K562 (cell line): ENCODE results near the gene RCSD1. TPM values are rescaled to one million over a fixed set of nuclear protein-coding genes. Genes with fewer than 3 reads are reported as not detected.

Experiments
- ATAC-seq: fragments of 200-7000 bp; cut with Tn5 transposase; 3 replicates; pipeline ENCODE4 v1.9.1; 2020; ENCODE audit warnings: moderate library complexity
- BruUV-seq: library from RNA; stranded (reverse); fragments of 400-500 nt; replicated peaks from 2 replicates; lab custom pipeline; 2021; lab: Mats Ljungman, UMichigan
- CTCF ChIA-PET: fragments of 300-600 bp; formaldehyde crosslinking; extraction: SDS; loops from one replicate; lab custom pipeline; 2021; ENCODE audit warnings: low intra/inter-chr PET ratio; lab: Yijun Ruan, JAX
- POLR2A ChIA-PET: fragments of 300-600, 350-650 bp; sonication (Branson Sonifier 250); formaldehyde crosslinking; extraction: SDS; loops from one replicate; lab custom pipeline; 2021; ENCODE audit warnings: antibody characterized with exemption, inconsistent platforms; lab: Yijun Ruan, JAX
- DNase-seq, 4 experiments: peaks; one replicate each; pipeline versions ENCODE4 v3.0.0 to v3.0.0-alpha.2; 2011 to 2018; ENCODE audit warnings: low spot score in 3 of 4, mixed read lengths in 3 of 4; ENCODE audit errors: extremely low read depth in 1 of 4
- FAIRE-seq: peaks from 2 replicates; lab custom pipeline; 2011; peaks lifted over from hg19 to GRCh38; lab: Jason Lieb, UNC
- H2AFZ ChIP-seq: 2 replicates; pipeline ENCODE4 v1.6.0; 2011; ENCODE audit warnings: low read depth, low read length, control low read depth, inconsistent platforms
- H3K27ac ChIP-seq: fragments of 200-600 bp; 3 replicates; pipeline ENCODE4 v1.8.0; 2011; ENCODE audit warnings: low read depth, mild to moderate bottlenecking, control low read depth, inconsistent platforms, low read length, moderate library complexity, mixed read lengths; ENCODE audit errors: extremely low read depth
- H3K27me3 ChIP-seq, 2 experiments: fragments of 300-600 bp in 1 of 2; 2 replicates in 1 of 2; 3 replicates in 1 of 2; pipeline versions ENCODE4 v1.6.0 to v1.8.0; 2011; ENCODE audit warnings: inconsistent platforms in 2 of 2, low read length in 2 of 2, mild to moderate bottlenecking in 1 of 2, mixed read lengths in 1 of 2, moderate library complexity in 1 of 2; ENCODE audit not compliant: control insufficient read depth in 2 of 2, insufficient read depth in 2 of 2
- H3K36me3 ChIP-seq: fragments of 300-600 bp; 3 replicates; pipeline ENCODE4 v1.8.0; 2011; ENCODE audit warnings: mild to moderate bottlenecking, low read length, inconsistent platforms; ENCODE audit not compliant: control insufficient read depth, insufficient read depth
- H3K4me1 ChIP-seq, 2 experiments: fragments of 200-600 bp in 1 of 2; replicated peaks in 1 of 2; 2 replicates in 1 of 2; 3 replicates in 1 of 2; pipeline versions ENCODE4 v1.5.1 to v1.8.0; 2011; ENCODE audit warnings: inconsistent platforms in 2 of 2, low read length in 2 of 2, mild to moderate bottlenecking in 1 of 2, mixed read lengths in 1 of 2, moderate library complexity in 1 of 2; ENCODE audit not compliant: control insufficient read depth in 2 of 2, insufficient read depth in 2 of 2
- H3K4me2 ChIP-seq: 2 replicates; pipeline ENCODE4 v1.6.1; 2011; ENCODE audit warnings: low read length, control low read depth, inconsistent platforms, mixed read lengths; ENCODE audit not compliant: insufficient read depth
- H3K4me3 ChIP-seq: fragments of 200-600 bp; sonication (generic), shearing (Covaris generic); 2 replicates; pipeline ENCODE4 v1.5.1; 2016; ENCODE audit warnings: control low read depth, inconsistent platforms
- H3K79me2 ChIP-seq: fragments of 200-600 bp; 3 replicates; pipeline ENCODE4 v1.8.0; 2011; ENCODE audit warnings: low read length, inconsistent platforms; ENCODE audit not compliant: control insufficient read depth, insufficient read depth
- H3K9ac ChIP-seq, 2 experiments: 2 replicates each; pipeline versions ENCODE4 v1.6.0 to v1.6.1; 2011; ENCODE audit warnings: low read depth in 2 of 2, low read length in 2 of 2, control low read depth in 1 of 2, inconsistent platforms in 1 of 2, mild to moderate bottlenecking in 1 of 2, mixed read lengths in 1 of 2; ENCODE audit not compliant: insufficient read depth in 1 of 2
- H3K9me1 ChIP-seq: one replicate; pipeline ENCODE4 v1.6.0; 2011; ENCODE audit warnings: inconsistent platforms, mild to moderate bottlenecking, low read length, moderate library complexity; ENCODE audit not compliant: control insufficient read depth, insufficient read depth
- H3K9me3 ChIP-seq: replicated peaks from 2 replicates; pipeline ENCODE4 v1.5.1; 2011; ENCODE audit warnings: low read depth, low read length, inconsistent platforms; ENCODE audit not compliant: control insufficient read depth, insufficient read depth
- H4K20me1 ChIP-seq: replicated peaks from 2 replicates; pipeline ENCODE4 v1.6.1; 2011; ENCODE audit warnings: low read length, inconsistent platforms, mixed read lengths; ENCODE audit not compliant: control insufficient read depth, insufficient read depth
- ATF7 ChIP-seq: fragments of 450-650 bp; IDR thresholded peaks from 2 replicates; pipeline ENCODE4 v1.7.1; 2014; ENCODE audit warnings: mild to moderate bottlenecking, moderate library complexity
- CTCFL ChIP-seq: IDR thresholded peaks from 2 replicates; pipeline ENCODE4 v1.6.1; 2011; ENCODE audit warnings: borderline replicate concordance, low read depth, mild to moderate bottlenecking, moderate library complexity, low read length; ENCODE audit not compliant: insufficient read depth, poor library complexity, severe bottlenecking
- E4F1 ChIP-seq: fragments of 250-450 bp; sonication (Bioruptor Pico); IDR thresholded peaks from 2 replicates; pipeline ENCODE4 v1.5.0; 2021; ENCODE audit warnings: mild to moderate bottlenecking, borderline replicate concordance
- EP300 ChIP-seq: IDR thresholded peaks from 2 replicates; pipeline ENCODE4 v1.6.1; 2012; ENCODE audit warnings: low read length, improper control_type of control experiment
- MYNN ChIP-seq, 2 experiments: sonication (generic); formaldehyde crosslinking in 1 of 2; IDR thresholded peaks; 2 replicates each; pipeline versions ENCODE4 v1.5.0 to v1.6.1; 2016 to 2020; ENCODE audit warnings: antibody characterized with exemption in 1 of 2, missing genetic modification reagents in 1 of 2
- PYGO2 ChIP-seq: fragments of 450-650 bp; IDR thresholded peaks from 2 replicates; pipeline ENCODE4 v1.6.1; 2016; ENCODE audit warnings: mild to moderate bottlenecking, missing genetic modification characterization, moderate library complexity, missing compliant biosample characterization
- RAD51 ChIP-seq: fragments of 450-650 bp; IDR thresholded peaks from 2 replicates; pipeline ENCODE4 v1.7.1; 2016; ENCODE audit warnings: low read depth, mild to moderate bottlenecking, borderline replicate concordance
- ZNF764 ChIP-seq: fragments of 250-450 bp; sonication (Bioruptor Pico); IDR thresholded peaks from 2 replicates; pipeline ENCODE4 v1.4.0; 2020; ENCODE audit warnings: low read depth, mild to moderate bottlenecking, moderate library complexity
- WGBS: fragments of 100-300 bp; shearing (Covaris generic); methylation state at CpG from one replicate; pipeline ENCODE4 v1.1.6; 2016; ENCODE audit warnings: low coverage, mixed read lengths; ENCODE audit not compliant: insufficient coverage; ENCODE audit errors: missing lambda C conversion rate; 5-methylcytosine and 5-hydroxymethylcytosine counted together
- in situ Hi-C: fragments of 300-500 bp; cut with MboI; formaldehyde crosslinking; loops from 4 replicates; pipeline ENCODE4 v1.15.0; 2018; ENCODE audit warnings: inconsistent platforms, mixed read lengths
- intact Hi-C: fragments of 100-400 bp; cut with micrococcal nuclease; formaldehyde crosslinking; loops from 2 replicates; pipeline ENCODE4 v1.14.2; 2022
- polyA plus RNA-seq, 8 experiments: library from polyadenylated mRNA; depleted of rRNA in 4 of 8; stranded (reverse) in 5 of 8; unstranded in 3 of 8; fragments of >200 nt; fragmentation: Nextera tagmentation in 2 of 8; fragmentation: Illumina TruSeq in 1 of 8; extraction: Ambion mirVana in 2 of 8; extraction: Trizol in 1 of 8; gene quantifications; 2 replicates each; pipeline versions ENCODE4 v1.2.1 to v1.2.3, GENCODE V29; 2011 to 2014; ENCODE audit warnings: inconsistent platforms in 1 of 8, missing spikeins in 1 of 8
- total RNA-seq, 7 experiments: library from RNA; depleted of rRNA in 6 of 7; stranded (reverse); fragments of >200 nt in 6 of 7; fragmentation: Illumina TruSeq in 2 of 7; extraction: Trizol in 2 of 7; gene quantifications; 2 replicates each; pipeline versions ENCODE4 v1.2.1 to v1.2.3, GENCODE V29; 2011 to 2021; ENCODE audit warnings: low replicate concordance in 1 of 7
- TF ChIP-seq, protein P1 (sequence below): fragments of 250-450 bp; sonication (Bioruptor Pico); IDR thresholded peaks from 2 replicates; pipeline ENCODE4 v1.4.0; 2020; ENCODE audit warnings: mild to moderate bottlenecking, moderate library complexity, borderline replicate concordance
- TF ChIP-seq, protein P2 (sequence below): fragments of 450-650 bp; formaldehyde crosslinking; IDR thresholded peaks from 2 replicates; pipeline ENCODE4 v1.4.0; 2020; ENCODE audit warnings: mild to moderate bottlenecking

Gene RCSD1
- total and polyA plus RNA-seq, 9 of the 15 experiments (the other 6 are each of a cell fraction or from before 2014, with no cell fraction given) = 7.8 to 69.8 (median 45.3) TPM

DNA sequence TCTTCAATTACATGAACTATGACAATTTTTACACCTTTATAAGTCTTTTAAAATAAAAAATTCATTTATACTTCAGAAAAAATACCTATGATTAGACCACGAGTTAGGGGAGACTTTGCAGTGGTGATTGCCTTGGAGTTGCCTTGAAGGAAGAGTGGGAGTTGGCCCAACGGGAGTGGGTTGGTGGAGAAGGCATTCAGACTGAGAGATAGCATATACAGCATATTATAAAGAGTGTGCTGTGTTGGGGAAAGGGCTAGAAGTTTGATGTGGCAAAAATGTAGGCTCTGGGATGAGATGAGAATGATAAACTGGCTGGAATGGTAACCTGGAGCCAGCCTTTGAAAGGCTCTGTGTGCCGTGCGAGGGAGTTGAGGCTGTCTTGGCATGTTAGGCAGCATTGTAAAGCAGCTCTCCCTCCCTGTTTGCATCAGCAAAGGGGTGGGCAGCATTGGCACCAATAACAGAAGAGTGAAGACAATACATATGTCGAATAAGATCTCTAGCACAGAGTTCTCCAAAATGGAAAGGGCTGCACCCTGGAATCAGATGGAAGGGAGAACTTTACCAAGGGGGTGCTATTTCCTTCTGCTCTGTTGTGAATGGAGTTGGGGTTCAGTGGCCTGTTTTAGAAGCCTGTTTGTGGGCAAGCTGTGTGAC is 116.1 kb downstream of the RCSD1 start:
- ATAC-seq = peak; percentile 63
- no TSS peak for BruUV-seq
- Histone ChIP-seq H2AFZ (peak overlapping the region; percentile 36; the same call in 1 of the 2 replicates), H3K79me2 (peaks cover 79% of the 10 kb centered on the region), H3K4me2 (peak overlapping the region; percentile 15; the same call in 1 of the 2 replicates), H3K27me3 (no peaks in the 10 kb centered on the region), H3K9ac (peak overlapping the region; percentile 12 to 28; a peak in 2 of 4 replicates), H4K20me1 (no peaks in the 10 kb centered on the region), H3K27ac (peak overlapping the region; percentile 14; the same call in 2 of the 3 replicates), H3K4me1 (peaks cover 9 to 28% of the 10 kb centered on the region in 2 experiments), H3K9me3 (no peaks in the 10 kb centered on the region), H3K9me1 (no peaks in the 10 kb centered on the region), H3K4me3 (no peak overlapping the region), H3K36me3 (no peaks in the 10 kb centered on the region; the same call in 2 of the 3 replicates)
- ChIA-PET CTCF (no interaction called here), POLR2A (interaction anchor here (0.6 to 0.8 kb wide), 4 partner anchors 11 to 81 kb away, joined by 3 read pairs; no protein-coding TSS in a partner anchor)
- intact Hi-C loops (no loop called here), in situ Hi-C loops (no loop called here)
- FAIRE-seq = no peak
- DNase-seq = no peak
- 36% methylated on average over 5 of the region's 5 CpGs for WGBS
- TF ChIP-seq, protein P1, sequence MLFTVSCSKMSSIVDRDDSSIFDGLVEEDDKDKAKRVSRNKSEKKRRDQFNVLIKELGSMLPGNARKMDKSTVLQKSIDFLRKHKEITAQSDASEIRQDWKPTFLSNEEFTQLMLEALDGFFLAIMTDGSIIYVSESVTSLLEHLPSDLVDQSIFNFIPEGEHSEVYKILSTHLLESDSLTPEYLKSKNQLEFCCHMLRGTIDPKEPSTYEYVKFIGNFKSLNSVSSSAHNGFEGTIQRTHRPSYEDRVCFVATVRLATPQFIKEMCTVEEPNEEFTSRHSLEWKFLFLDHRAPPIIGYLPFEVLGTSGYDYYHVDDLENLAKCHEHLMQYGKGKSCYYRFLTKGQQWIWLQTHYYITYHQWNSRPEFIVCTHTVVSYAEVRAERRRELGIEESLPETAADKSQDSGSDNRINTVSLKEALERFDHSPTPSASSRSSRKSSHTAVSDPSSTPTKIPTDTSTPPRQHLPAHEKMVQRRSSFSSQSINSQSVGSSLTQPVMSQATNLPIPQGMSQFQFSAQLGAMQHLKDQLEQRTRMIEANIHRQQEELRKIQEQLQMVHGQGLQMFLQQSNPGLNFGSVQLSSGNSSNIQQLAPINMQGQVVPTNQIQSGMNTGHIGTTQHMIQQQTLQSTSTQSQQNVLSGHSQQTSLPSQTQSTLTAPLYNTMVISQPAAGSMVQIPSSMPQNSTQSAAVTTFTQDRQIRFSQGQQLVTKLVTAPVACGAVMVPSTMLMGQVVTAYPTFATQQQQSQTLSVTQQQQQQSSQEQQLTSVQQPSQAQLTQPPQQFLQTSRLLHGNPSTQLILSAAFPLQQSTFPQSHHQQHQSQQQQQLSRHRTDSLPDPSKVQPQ (CRISPR knock-in tag) = no peak
- no peak for TF ChIP-seq CTCFL
- no peak for TF ChIP-seq RAD51
- no peak for TF ChIP-seq PYGO2 (tag)
- TF ChIP-seq, protein P2, sequence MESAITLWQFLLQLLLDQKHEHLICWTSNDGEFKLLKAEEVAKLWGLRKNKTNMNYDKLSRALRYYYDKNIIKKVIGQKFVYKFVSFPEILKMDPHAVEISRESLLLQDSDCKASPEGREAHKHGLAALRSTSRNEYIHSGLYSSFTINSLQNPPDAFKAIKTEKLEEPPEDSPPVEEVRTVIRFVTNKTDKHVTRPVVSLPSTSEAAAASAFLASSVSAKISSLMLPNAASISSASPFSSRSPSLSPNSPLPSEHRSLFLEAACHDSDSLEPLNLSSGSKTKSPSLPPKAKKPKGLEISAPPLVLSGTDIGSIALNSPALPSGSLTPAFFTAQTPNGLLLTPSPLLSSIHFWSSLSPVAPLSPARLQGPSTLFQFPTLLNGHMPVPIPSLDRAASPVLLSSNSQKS (CRISPR knock-in tag) = no peak
- TF ChIP-seq EP300 = no peak
- 0 out of 2 replicates have a peak, but pooled peaks have one; percentile 19 for TF ChIP-seq ATF7
- TF ChIP-seq MYNN (IDR thresholded peaks at IDR 0.05) = no peak
- TF ChIP-seq MYNN (CRISPR knock-in tag; IDR thresholded peaks at IDR 0.05) = no peak
- TF ChIP-seq E4F1 = no peak
- TF ChIP-seq ZNF764 (CRISPR knock-in tag) = no peak
